HG02588 (cell line): ENCODE results near the gene PIP4P1.
"Not testable (repeated sequence)": the region's sequence is repeated elsewhere in the genome, so short reads cannot be mapped to it uniquely, and the experiment has no call there.

Experiments used
- ATAC-seq: cut with Tn5 transposase; IDR thresholded peaks from one replicate; pipeline ENCODE4 v1.9.1; 2021; ENCODE audit warnings: mild to moderate bottlenecking, moderate library complexity; ENCODE audit not compliant: unreplicated experiment

Gene PIP4P1

GRCh38 chr14:20477211-20477876, 16.1 kb upstream of the PIP4P1 start:
- ATAC-seq, result no peak

GRCh38 chr14:20476776-20477175, 15.5 kb upstream of the PIP4P1 start:
- ATAC-seq, result no peak

- ATAC-seq, result no peak
Measured at GRCh38 chr14:20472536-20473169, 11.4 kb upstream of the PIP4P1 start.

- ATAC-seq, result no peak
Measured at GRCh38 chr14:20470603-20470901, 9.3 kb upstream of the PIP4P1 start.

- peak; percentile 36 for ATAC-seq
Measured at GRCh38 chr14:20469890-20470602, 8.8 kb upstream of the PIP4P1 start.

GRCh38 chr14:20469242-20469889, 8.1 kb upstream of the PIP4P1 start, which contains the start of gene PNP:
Gene PNP (plus strand): TSS chr14:20469406. CDS start chr14:20469525, 119 bp downstream.
- ATAC-seq, result peak; percentile 96

- ATAC-seq, result no peak
Measured at GRCh38 chr14:20468764-20469241, 7.6 kb upstream of the PIP4P1 start.

GRCh38 chr14:20460458-20461224, 593 bp downstream of the PIP4P1 start:
- ATAC-seq, result peak; percentile 12

GRCh38 chr14:20458031-20458789, 3.0 kb downstream of the PIP4P1 start:
- ATAC-seq, result no peak

GRCh38 chr14:20456971-20457370, 4.3 kb downstream of the PIP4P1 start:
- no peak for ATAC-seq

- ATAC-seq, result peak; percentile 32
Measured at GRCh38 chr14:20455355-20456300, 5.6 kb downstream of the PIP4P1 start.

- peak; percentile 90 for ATAC-seq
Measured at GRCh38 chr14:20454516-20455354, 6.5 kb downstream of the PIP4P1 start, which contains the start of the genes APEX1 and OSGEP. Gene APEX1 (plus strand): TSS chr14:20455226. CDS start chr14:20455646, 420 bp downstream. Gene OSGEP (minus strand): TSS chr14:20454812. CDS start chr14:20454683, 129 bp downstream.

GRCh38 chr14:20452831-20453230, 8.4 kb downstream of the PIP4P1 start:
- not testable (repeated sequence) for ATAC-seq

- ATAC-seq, result no peak
Measured at GRCh38 chr14:20446889-20447288, 14.3 kb downstream of the PIP4P1 start.

- not testable (repeated sequence) for ATAC-seq
Measured at GRCh38 chr14:20443650-20444049, 17.6 kb downstream of the PIP4P1 start.

- ATAC-seq, result no peak
Measured at GRCh38 chr14:20441461-20441860, 19.8 kb downstream of the PIP4P1 start.

GRCh38 chr14:20440882-20441281, 20.4 kb downstream of the PIP4P1 start:
- ATAC-seq, result peak; percentile 73

GRCh38 chr14:20440465-20440864, 20.8 kb downstream of the PIP4P1 start:
- ATAC-seq, result no peak
